ENCODE data around the gene TNRC18. TPM values are rescaled to one million over a fixed set of nuclear protein-coding genes. Genes with fewer than 3 reads are reported as not detected.
"Not testable (repeated sequence)": the region's sequence is repeated elsewhere in the genome, so short reads cannot be mapped to it uniquely, and the experiment has no call there.

TNRC18 gene
- total and polyA plus RNA-seq, 12 donors = 10.1 to 42.3 (median 30.3) TPM

DNA sequence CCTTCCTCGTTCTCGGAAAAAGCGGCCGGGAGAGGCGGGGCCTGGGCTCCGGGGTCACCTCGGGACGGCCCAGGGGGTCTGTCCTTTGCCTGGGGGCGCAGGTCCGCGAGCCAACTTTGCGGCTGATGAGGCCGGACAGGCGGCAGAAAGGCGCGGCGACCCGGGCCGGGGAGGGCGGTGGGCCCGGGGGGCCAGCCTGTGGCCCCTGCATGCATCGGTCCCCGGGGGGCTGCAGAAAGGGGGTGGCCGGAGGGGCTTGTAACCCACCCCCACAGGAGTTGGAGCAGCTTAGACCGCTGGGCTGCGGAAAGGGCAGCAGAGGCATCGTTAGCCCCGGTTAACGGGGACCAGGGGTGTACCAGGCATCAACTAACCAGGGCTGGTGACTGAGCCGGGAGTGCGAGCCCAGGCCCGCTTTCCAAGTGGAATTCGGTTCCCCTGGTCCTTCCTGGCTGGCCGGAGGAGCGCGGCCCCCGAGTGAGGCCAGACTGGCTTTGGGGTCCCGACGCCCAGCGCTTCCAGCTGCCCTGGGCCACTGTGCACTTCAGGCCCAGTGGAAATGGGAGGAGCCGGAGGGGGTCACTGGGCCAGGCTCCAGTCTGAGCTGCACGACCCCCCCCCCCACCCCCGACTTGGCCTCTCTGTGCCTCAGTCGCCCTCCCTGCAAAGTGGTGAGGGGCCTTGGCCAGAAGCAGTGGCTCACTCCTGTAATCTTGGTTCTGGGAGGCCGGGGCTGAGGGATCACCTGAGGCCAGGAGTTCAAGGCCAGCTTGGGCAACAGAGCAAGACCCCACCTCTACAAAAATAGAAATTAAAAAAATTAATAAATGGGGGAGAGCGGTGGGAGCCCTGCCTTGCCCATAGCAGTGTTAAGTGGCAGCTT is 140.0 kb downstream of the TNRC18 start:
- DNase-seq = no peak
- H3K27me3 ChIP-seq = peaks cover 0 to 21% (median 14%) of the 10 kb centered on the region in 7 donors
- 13 to 15% methylated on average over 45 to 46 of the region's 46 CpGs for WGBS, 2 donors
- H3K27ac ChIP-seq = no peak overlapping the region
- no peaks in the 10 kb centered on the region for H3K9me3 ChIP-seq
- peaks cover 0 to 12% (median 6%) of the 10 kb centered on the region in 9 donors for H3K4me1 ChIP-seq
- intact Hi-C loops (cut with DNase I) = no loop called here
- TF ChIP-seq, protein P1, sequence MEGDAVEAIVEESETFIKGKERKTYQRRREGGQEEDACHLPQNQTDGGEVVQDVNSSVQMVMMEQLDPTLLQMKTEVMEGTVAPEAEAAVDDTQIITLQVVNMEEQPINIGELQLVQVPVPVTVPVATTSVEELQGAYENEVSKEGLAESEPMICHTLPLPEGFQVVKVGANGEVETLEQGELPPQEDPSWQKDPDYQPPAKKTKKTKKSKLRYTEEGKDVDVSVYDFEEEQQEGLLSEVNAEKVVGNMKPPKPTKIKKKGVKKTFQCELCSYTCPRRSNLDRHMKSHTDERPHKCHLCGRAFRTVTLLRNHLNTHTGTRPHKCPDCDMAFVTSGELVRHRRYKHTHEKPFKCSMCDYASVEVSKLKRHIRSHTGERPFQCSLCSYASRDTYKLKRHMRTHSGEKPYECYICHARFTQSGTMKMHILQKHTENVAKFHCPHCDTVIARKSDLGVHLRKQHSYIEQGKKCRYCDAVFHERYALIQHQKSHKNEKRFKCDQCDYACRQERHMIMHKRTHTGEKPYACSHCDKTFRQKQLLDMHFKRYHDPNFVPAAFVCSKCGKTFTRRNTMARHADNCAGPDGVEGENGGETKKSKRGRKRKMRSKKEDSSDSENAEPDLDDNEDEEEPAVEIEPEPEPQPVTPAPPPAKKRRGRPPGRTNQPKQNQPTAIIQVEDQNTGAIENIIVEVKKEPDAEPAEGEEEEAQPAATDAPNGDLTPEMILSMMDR (IDR thresholded peaks at IDR 0.05) = no peak
- peak in 6 of 8 donors; percentile 7 to 53 (median 16) for ATAC-seq
- H3K36me3 ChIP-seq = no peaks in the 10 kb centered on the region
- H3K4me3 ChIP-seq = peak overlapping the region; percentile 15 to 54 (median 48)

GRCh38 chr7:5282543-5283316 is 140.9 kb downstream of the TNRC18 start, which contains the start of gene SLC29A4:
SLC29A4 (plus strand) TSS chr7:5282943; CDS start chr7:5287817, 4,874 bp downstream.
- Histone ChIP-seq H3K27ac (no peak within 1 kb of the TSS), H3K27me3 (peaks cover 0 to 21% (median 14%) of the 10 kb centered on the region in 7 donors), H3K9me3 (no peaks in the 10 kb centered on the region), H3K4me1 (peaks cover 0 to 12% (median 6%) of the 10 kb centered on the region in 9 donors), H3K4me3 (peak within 1 kb of the TSS; percentile 15 to 54 (median 48)), H3K36me3 (no peaks in the 10 kb centered on the region)
- intact Hi-C loops (cut with DNase I) = no loop called here
- ATAC-seq (peak in 7 of 8 donors; percentile 25 to 75 (median 57)), DNase-seq (peak; percentile 25 to 61)
- TF ChIP-seq, protein P1 (IDR thresholded peaks at IDR 0.05) = no peak
- 1 to 2% methylated on average over 39 to 54 of the region's 69 CpGs for WGBS, 2 donors

- ATAC-seq; H3K27ac ChIP-seq; intact Hi-C loops (cut with DNase I); H3K36me3 ChIP-seq; H3K9me3 ChIP-seq; DNase-seq; H3K4me3 ChIP-seq: not testable (repeated sequence)
- WGBS, 2 donors = 40 to 45% methylated on average over 19 of the region's 19 CpGs
- H3K27me3 ChIP-seq = peaks cover 0 to 21% (median 14%) of the 10 kb centered on the region in 7 donors
- peaks cover 0 to 12% (median 6%) of the 10 kb centered on the region in 9 donors for H3K4me1 ChIP-seq
Measured at GRCh38 chr7:5281598-5282500, 141.8 kb downstream of the TNRC18 start.

- no peak overlapping the region for H3K4me3 ChIP-seq
- ATAC-seq (no peak), DNase-seq (no peak)
- H3K27ac ChIP-seq = no peak overlapping the region
- peaks cover 0 to 12% (median 6%) of the 10 kb centered on the region in 9 donors for H3K4me1 ChIP-seq
- 82 to 87% methylated on average over 4 of the region's 4 CpGs for WGBS, 2 donors
- H3K36me3 ChIP-seq = no peaks in the 10 kb centered on the region
- peaks cover 0 to 17% (median 10%) of the 10 kb centered on the region in 7 donors for H3K27me3 ChIP-seq
- TF ChIP-seq, protein P1 (IDR thresholded peaks at IDR 0.05) = no peak
- H3K9me3 ChIP-seq = no peaks in the 10 kb centered on the region
- intact Hi-C loops (cut with DNase I) = no loop called here
Measured at GRCh38 chr7:5279734-5280133, 143.9 kb downstream of the TNRC18 start.
